Fibroblast of skin of abdomen (primary cell): ENCODE data around the gene PHLDA2.
"Not testable (repeated sequence)": the region's sequence is repeated elsewhere in the genome, so short reads cannot be mapped to it uniquely, and the experiment has no call there.

ENCODE experiments used
- DNase-seq: peaks from one replicate; pipeline ENCODE4 v3.0.0-alpha.2; 2013

The PHLDA2 gene

DNA sequence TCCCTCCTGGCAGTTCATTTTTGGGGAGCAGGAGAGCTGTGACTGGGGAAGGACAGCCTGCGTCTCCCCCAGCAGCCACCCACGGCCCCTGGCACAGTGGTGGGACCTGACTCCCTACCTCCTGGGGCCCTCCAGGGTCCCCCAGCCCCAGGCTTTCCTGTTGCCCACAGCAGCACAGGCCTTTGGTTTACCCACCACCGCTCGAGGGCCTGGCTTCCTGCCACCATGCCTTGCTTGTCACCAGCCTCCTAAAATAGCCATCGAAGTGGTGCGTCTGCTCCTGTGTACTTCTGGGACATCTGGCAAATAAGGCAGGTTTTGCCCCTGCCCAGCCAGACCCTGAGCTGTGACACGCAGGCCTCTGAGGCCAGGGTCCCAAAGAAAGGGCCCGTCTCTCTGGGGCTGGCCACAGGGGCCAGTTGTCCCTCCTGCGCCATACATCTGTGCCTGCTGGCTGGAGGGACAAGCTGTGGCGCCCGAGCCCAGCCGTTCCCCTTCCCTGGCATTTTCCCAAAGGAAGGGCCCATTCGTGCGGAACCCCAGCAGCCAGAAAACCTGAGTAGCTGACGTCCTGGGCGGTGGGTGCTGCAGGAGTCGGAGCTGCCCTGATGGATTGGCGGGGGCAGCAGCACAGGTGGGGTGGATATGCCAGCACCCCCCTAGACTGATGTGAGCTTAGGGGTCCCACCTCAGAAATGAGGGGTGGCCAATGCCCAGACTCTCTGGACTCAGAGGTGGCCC, 14.6 kb downstream of the PHLDA2 start:
- no peak for DNase-seq

DNA sequence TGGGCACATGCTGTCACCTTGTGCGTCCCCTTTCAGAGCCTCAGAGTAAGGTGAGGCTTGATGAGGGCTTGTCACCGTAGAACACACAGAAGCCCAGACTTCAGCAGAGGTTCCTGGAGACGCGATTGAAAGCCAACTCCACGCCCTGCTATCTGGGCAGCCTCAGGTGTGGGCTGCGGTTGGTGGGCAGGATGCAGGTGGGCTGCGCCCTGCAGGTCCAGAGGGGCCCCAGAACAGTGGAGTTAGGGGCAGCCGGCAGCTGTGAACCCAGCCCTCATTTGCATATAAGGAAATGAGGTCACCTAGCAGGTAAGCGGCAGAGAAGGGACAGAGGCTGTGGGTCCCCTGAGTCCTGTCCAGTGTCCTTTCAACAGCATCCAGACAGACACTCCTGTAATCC, 15.4 kb downstream of the PHLDA2 start:
- no peak for DNase-seq

DNA sequence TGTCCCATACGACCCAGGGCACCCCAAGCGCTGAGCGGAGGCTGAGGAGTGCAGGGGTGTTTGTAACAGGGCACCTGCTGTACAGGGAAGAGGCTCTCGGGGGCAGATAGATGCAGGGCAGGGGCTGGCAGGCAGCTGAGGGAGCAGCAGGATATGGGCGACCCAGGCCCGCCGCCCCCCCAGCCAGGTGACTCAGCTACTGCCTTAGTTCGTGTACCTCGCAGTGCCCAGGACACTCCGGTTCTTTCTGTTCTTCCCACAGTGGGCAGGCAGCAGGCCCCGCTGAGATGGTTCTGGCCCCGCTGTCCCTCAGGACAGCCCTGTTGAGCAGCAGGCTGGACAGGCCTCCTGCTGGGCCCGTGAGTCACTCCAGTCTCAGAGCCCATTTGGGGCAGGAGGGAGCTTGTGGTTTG, 16.2 kb downstream of the PHLDA2 start:
- DNase-seq, result no peak

DNA sequence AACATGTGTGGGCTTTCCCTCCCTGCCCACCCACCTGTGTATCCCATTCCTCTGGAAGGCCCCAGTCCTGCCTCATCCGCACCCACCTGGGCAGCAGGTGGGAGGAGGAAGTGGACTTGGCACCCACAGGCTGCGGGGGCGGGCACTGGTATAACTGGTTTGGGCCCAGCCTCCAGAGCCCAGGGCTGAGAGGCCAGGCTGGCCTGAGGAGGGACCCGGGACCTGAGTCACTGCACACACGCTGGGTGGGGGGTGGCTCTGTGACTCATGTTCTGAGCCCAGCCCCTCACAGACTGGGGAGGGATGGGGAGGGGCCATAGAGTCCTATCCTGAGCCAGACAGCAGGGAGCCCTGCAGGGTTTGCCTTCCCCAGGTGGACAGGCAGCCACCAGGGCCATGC, 16.7 kb downstream of the PHLDA2 start:
- peak; percentile 83 for DNase-seq

DNA sequence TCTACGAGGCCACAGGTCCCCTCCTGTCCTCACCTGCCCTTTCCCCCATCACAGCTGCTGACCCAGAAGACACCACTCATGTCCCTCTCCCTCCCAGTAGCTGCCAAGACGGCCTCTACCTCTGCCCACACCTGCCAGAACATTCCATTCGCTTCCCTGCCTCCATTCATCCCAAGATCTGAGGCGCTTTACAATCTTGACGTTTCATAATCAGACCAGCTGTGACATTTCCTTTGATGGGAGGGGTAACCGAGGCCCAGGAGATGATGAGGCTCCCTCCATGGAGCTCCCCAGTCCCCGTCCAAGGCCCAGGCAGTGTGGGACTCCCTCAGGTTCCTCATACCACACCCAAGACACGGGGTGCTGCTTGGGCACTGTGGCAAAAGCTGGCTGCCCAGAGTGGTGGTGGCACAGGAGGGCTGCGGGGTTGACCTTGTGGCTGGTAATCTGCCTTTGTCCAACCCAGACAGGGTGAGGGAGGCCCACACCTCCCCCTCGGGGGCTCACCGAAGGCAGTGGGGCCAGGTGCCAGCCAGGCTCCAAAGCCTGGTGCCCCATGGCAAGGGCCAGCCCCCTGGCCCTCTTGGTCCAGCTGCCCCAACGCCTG, 17.3 kb downstream of the PHLDA2 start:
- DNase-seq, result no peak

DNA sequence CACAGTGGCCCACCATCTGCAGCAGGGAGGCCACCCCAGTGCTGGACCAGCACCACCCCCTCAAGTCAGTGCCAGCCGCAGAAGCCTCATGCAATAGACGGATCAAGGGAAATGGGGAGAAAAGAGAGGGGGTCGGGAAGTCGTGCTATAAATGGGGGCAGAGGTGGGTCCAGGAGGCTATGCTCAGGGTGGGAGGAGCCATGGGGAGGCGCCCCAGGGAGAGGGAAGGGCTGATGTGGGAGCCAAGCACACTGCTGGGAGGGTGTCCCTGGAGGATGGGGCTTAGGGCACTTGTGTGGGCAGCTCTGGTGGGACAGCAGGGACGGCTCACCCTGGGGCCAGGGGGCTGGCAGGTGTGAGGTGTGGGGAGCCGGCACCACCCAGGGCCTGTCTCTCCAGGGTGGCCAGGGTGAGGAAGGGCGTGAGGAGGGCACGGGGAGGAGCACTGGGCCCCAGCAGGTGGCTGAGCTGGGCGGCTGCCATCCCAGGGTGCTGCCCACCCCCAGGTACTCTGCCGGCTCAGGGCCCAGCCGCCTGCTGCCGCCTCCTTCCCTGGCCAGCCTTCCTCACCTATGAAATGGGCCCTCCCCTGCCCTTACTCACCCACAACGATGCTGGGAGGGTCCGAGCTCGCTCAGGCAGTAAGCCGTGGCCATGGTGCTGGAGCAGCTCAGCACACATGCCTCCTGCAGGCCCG, 18.0 kb downstream of the PHLDA2 start:
- no peak for DNase-seq

DNA sequence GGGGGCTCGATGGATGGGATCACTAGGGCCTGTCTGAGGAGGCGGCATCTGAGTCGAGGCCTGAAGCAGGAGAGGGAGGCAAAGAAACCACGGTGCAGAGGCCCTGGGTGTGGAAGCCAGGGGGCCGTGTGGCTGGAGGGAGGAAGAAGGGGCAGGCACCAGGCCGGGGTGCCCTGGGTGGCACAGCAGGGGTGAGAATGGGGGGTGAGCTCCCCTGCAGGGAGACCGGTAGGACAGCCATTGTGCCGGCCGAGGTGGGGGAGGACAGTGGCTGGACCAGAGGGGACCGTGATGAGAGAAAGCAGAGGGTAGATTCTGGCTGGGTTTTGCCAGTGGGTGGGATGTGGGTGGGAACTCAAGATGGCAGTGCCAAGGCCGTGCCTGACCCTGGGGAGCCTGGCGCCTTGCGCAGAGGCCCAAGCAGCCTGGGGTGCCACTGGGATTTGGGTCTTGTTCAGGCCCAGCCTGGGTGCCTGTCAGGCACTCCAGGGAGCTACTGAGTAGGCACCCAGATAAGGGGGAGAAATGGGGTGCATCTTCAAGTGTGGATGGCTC, 18.7 kb downstream of the PHLDA2 start:
- DNase-seq, result no peak

DNA sequence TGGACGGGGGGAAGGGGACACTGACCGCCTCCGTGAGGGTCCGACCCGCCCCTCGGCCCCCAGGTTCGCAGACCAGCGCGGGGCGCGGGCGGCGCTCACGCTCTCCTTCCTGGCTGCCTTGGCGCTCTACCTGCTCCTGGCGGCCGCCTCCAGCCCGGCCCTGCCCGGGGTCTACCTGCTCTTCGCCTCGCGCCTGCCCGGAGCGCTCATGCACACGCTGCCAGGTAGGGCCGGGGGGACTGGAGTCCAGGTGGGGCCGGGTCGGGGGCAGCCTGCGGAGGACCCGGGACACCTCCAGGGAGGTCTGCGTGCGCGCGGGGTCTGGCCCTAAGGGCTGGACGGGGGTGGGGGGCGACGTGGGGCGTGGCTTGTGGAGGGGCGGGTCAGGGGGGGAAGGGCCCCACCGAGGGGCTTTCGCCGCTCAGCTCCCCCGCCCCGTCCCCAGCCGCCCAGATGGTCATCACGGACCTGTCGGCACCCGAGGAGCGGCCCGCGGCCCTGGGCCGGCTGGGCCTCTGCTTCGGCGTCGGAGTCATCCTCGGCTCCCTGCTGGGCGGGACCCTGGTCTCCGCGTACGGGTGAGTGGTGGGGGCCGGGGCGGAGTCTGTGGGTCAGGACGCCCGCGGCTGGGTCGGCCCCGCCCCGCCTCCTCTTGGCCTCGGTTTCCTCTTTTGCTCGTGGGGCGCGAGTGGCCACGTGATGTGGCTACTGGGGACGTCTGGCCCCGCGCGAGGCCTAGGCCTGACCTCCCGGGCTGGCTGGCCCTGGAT, 19.9 kb downstream of the PHLDA2 start:
- no peak for DNase-seq

DNA sequence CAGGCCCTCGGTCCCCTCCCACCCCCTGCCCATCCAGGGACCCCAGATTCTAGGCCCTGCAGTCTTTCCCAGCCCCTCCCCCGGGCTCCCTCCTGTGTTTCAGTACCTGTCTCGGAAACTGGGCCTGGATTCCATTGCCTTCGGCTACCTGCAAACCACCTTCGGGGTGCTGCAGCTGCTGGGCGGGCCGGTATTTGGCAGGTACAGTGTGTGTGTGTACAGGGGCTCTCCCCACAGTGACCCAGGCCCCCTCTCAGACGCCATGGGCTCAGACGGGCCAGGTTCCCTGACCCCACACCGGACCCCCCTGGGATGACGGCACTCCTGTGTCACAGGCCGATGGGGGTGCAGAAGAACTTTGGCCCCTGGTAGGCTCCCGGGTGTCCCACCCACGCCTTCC, 21.1 kb downstream of the PHLDA2 start:
- no peak for DNase-seq

DNA sequence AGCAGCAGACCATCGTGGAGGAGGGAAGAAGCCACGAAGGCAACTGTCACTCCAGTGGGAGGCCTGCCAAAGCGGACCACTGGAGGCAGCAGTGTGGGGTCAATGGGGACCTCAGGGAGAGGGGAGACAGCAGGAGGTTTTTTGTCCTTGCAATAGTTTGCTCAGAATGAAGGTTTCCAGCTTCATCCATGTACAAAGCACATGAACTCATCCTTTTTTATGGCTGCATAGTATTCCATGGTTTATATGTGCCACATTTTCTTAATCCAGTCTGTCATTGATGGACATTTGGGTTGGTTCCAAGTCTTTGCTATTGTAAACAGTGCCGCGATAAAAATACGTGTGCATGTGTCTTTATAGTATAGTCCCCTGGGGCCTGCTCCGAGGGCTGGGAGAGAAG, 23.9 kb downstream of the PHLDA2 start:
- DNase-seq, result not testable (repeated sequence)

DNA sequence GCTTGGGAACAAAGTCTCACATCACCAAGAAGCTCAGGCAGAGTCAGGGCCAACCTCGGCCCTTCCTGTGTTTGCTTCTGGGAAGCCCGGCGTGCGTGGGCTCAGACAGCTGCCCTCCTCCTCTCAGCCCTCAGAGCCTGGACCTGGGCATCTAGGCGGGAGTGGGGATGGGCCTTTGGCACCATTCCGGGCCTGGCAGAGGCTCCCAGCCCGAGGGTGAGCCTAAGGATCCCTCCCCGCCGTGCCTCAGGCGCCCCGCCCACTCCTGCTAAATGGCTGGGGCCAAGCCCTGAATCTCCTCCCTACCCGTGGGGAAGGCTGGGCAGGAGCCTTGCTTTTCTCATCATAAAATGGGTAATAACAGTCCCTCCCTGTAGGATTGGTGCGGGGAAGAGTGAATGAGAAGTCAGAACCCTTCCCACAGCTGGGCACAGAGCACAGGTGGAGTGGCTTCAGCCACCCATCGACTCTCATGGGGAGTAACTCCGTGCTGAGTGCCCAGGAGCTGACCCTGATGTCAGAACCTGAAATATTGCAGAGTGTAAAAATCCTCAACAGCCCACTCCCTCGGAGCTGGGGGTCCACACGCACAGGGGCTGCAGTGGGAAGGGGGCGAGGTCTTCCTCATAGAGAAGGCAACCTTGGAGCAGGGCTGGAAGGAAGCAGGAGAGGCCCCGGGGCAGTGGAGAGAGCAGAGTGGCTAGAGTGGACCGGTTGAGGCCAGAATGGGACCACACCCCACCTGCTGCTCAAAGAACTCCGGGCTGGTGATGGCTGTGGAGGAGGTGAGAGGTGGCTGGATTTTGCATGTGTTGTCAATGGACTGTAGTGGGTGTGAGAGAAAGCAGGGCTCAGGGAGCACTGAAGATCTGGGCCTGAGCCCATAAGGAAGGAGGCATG, 24.8 kb downstream of the PHLDA2 start:
- DNase-seq, result no peak

DNA sequence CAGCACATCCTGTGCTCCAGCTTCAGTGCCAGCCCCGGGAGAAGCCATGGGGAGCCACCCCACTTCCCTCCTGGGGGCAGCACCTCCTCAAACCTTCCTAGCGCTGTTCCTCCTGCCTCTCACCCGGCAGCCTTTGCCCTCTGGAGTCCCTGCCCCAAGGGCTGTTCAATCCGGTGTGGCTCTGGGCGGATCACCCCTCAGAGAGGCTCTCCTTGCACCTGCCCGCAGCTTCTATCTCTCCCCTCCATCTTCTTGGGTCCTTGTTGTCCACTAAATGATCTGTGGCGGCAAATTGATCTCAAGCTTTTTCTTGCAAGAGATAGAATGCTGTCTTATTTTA, 25.6 kb downstream of the PHLDA2 start:
- DNase-seq, result no peak

DNA sequence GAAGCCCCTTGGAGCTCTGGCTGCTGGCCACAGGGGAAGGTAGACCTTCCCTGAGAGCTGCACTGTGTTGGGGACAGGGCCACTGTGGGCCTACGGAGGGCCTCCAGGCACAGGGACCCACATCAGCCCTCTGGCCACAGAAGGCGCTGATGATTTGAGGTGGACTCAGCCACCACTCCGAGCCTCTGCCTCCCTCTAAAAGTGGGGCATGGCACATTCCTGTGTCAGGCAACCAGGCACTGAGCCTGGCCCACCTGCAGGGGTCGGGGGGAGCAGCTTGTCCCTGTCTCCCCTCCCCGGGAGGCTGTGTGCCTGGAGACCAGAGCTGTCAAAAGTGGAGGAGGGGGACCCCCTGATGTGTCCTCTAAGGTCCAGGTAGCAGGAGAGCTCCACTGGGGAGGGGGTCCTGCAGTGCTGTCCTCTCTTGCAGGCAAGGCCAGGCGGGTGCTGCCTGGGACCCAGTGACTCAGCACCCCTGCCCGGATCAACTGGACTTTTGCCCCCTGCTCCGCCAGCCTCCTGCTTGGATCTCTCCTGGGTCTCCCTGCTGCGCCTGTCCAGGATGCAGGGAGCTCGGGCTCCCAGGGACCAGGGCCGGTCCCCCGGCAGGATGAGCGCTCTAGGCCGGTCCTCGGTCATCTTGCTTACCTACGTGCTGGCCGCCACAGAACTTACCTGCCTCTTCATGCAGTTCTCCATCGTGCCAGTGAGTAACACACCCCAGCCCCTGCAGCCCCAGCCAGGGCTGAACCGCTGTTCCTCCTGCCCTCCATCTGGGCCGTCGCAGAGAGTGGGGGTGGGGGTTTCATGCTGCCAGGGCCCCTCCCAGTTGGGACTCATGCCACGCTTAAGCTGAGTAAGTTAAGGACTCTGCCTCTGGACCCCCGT, 26.2 kb downstream of the PHLDA2 start:
- no peak for DNase-seq

DNA sequence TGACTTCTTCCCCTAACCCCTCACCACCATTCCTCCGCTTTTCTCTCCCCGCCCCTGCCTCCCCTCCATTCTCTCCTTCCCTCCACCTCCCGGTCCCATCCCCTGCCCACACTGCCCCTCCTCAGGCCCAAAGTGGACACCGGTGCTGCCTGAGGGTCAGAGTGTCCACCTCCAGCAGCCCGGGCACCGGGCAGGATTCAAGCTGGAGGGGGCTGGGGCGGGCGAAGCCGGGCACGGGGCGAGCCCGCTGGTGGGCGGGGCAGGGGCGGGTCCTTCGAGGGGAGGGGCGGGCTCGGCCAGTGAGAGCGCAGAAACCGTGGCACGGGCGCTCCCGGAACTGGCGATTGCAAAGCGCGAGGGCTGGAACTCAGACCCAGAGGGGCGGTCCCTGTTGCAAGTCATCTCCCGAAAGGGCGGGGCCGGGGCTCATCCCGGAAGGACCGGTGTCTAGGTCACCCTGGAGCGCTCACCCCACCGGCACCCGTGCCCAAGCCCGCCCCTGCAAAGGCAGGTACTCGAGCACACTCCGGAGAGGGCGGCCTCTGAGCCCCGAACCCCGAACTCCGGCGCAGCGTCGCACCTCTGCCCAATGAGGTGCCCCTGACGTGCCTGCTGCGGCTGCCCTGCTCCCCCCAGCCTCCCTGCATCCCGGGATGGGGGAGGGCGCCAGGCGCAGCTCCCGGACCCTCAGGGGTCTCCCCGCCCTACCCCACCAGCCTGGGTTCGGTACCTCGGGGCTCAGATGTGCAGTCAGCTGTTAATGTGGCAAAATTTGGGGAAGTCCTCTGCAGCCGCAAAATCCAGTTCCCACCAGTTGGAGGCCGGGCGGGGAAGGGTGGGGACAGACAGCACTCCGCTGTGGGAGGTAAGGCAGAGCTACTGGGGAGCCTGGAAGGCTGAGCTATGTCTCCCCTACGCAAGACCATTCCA, 27.1 kb downstream of the PHLDA2 start:
- peak; percentile 90 for DNase-seq

DNA sequence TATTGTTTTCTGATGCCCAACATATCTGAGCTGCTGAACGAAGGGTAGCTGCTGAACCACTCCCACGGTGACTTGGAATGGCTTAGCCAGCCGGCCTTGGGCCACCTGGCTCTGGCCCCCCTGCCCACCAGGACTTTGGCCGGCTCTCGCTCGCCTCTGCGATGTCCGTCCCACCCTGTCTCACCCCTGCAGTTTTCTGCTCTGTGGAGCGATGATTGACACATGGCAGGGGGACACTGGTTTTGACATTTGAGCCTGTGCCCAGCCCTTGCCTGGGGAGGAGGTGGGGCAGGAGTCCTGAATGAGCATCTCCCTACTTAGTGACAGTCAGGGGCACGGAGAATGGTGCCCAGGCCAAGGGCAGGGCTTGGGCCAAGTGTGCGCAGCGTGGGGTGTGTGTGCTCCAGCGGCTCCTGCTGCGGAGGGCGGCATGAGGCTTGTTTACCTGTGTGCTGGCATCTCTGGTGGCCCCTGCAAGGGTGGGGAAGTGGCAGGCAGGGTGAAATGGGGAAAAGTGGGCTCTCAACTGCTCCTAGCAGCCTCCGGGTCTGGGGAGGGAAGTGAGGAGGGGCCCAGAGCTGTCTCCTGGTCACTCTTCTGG, 27.9 kb downstream of the PHLDA2 start:
- no peak for DNase-seq

DNA sequence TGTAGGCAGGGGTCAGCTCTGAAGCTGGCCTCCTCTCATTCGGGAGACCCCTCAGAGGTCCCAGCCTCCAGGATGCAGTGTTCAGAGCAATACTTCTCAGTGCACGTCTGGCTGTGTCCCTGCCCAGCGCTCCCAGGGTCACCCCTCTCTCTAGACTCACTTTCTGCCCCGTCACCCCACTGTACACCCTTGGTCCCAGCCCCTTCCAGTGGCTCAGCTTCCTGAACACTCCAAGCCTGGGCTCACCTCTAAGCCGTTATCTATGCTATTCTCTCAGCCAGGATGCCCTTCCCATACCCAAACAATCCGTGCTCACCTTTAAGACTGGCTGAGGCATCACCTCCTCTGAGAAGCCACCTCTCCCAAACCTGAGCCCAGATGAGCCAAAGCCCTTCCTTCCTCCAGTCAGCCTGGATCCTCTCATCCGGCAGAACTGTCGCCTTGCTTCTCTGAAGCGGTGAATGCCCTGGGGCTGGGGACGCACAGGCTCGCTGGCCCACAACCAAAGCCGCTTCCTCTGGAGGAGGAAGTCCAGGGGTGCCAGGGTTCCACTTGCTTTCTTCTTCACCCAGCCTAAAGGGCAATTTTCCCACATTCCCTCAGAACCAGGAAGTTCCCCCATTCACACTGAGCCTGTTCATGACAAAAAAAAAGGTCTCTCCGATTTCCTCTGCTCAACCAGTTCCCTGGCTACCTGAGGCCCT, 30.0 kb downstream of the PHLDA2 start:
- no peak for DNase-seq

DNA sequence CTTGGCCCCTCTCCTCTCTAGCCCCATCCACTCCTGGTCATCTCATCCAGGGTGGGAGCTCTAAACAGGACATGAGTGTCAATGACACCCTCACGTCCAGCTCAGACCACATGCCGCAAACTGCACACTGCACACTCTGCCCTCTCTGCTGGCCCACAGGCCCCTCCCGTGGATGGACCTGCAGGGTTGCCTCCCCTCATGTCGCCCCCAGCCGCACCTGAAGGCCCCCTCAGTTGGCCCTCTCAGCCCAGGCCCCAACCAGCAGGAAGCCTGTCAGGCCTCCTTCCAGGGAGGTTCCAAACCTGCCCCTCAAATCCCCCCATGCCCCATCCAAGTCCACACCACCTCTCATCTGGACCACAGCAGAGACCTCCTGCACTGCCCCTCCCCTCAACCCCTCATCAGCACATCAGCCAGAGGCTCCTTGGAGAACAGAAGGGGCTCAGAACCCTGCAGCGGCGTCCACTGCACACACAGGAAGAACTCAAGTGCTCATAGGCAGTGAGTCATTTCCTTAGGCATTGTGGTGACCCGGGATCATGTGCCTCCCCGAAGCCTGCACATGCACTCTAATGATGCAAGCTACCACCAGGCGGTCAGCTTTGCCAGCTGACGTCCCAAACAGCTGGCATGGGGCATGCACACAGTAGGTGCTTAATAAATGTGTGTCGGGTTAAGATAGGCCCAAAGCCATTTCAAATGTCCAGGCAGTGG, 30.7 kb downstream of the PHLDA2 start:
- peak; percentile 87 for DNase-seq

DNA sequence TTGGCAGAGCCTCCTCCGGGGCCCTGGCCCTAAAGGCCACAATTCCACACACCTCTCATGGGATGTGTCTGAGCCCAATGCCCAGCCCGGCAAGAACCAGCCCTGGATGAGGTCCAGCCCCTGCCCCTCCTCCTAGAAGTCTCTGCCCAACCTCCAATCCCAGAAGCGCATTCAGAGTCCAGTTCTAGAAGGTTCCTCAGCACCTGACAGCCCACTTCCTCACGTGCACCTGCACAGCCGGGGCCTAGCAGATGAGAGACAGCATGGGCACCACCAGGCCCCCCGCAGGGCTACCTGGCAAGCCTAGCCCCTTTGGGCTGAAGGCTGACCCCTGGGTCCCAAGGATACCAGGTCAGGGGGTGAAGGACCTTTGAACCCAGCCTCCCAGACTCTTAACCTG, 32.2 kb downstream of the PHLDA2 start:
- DNase-seq, result no peak
